ENCODE measurements around the gene C16orf92. TPM values are rescaled to one million over a fixed set of nuclear protein-coding genes. Genes with fewer than 3 reads are reported as not detected.

The C16orf92 gene
- total RNA-seq, 1 donor from 2014 or later = not detected

- peaks cover 42% of the 10 kb centered on the region for H3K36me3 ChIP-seq
- peak overlapping the region; percentile 99 for H3K27ac ChIP-seq
- peak overlapping the region; percentile 95 for H3K4me3 ChIP-seq
- peaks cover 47% of the 10 kb centered on the region for H3K4me1 ChIP-seq
- no peaks in the 10 kb centered on the region for H3K27me3 ChIP-seq (ENCODE audit: low read depth)
- TF ChIP-seq CTCF (IDR thresholded peaks at IDR 0.05) = no peak
- intact Hi-C loops (cut with DNase I) = no loop called here
- peak; percentile 23 to 44 for ATAC-seq
- peak; percentile 76 for DNase-seq
- no peaks in the 10 kb centered on the region for H3K9me3 ChIP-seq
Measured at GRCh38 chr16:30065943-30066760, 43.2 kb downstream of the C16orf92 start.

- no peak for ATAC-seq
- no peak for TF ChIP-seq CTCF (IDR thresholded peaks at IDR 0.05)
- Histone ChIP-seq H3K27ac (peak overlapping the region; percentile 99), H3K9me3 (no peaks in the 10 kb centered on the region), H3K4me3 (peak overlapping the region; percentile 95), H3K4me1 (peaks cover 47% of the 10 kb centered on the region), H3K36me3 (peaks cover 50% of the 10 kb centered on the region), H3K27me3 (ENCODE audit: low read depth) (no peaks in the 10 kb centered on the region)
- DNase-seq = peak; percentile 60
- intact Hi-C loops (cut with DNase I) = no loop called here
Measured at GRCh38 chr16:30066761-30067583, 44.0 kb downstream of the C16orf92 start.

GRCh38 chr16:30067584-30067916 lies 44.6 kb downstream of the C16orf92 start:
- Histone ChIP-seq H3K4me3 (peak overlapping the region; percentile 95), H3K27me3 (ENCODE audit: low read depth) (no peaks in the 10 kb centered on the region), H3K27ac (peak overlapping the region; percentile 99), H3K9me3 (no peaks in the 10 kb centered on the region), H3K4me1 (peaks cover 47% of the 10 kb centered on the region), H3K36me3 (peaks cover 56% of the 10 kb centered on the region)
- no peak for ATAC-seq
- no peak for DNase-seq
- intact Hi-C loops (cut with DNase I) = no loop called here
- no peak for TF ChIP-seq CTCF (IDR thresholded peaks at IDR 0.05)

GRCh38 chr16:30068333-30068732 lies 45.3 kb downstream of the C16orf92 start:
- H3K4me1 ChIP-seq = peaks cover 44% of the 10 kb centered on the region
- DNase-seq (no peak), ATAC-seq (no peak)
- H3K9me3 ChIP-seq = no peaks in the 10 kb centered on the region
- intact Hi-C loops (cut with DNase I) = no loop called here
- TF ChIP-seq CTCF (IDR thresholded peaks at IDR 0.05) = no peak
- H3K27me3 ChIP-seq (ENCODE audit: low read depth) = no peaks in the 10 kb centered on the region
- H3K36me3 ChIP-seq = peaks cover 63% of the 10 kb centered on the region
- H3K27ac ChIP-seq = no peak overlapping the region
- no peak overlapping the region for H3K4me3 ChIP-seq

GRCh38 chr16:30068750-30069610 lies 46.0 kb downstream of the C16orf92 start:
- Histone ChIP-seq H3K36me3 (peaks cover 63% of the 10 kb centered on the region), H3K4me3 (no peak overlapping the region), H3K4me1 (peaks cover 37% of the 10 kb centered on the region), H3K27ac (no peak overlapping the region), H3K27me3 (ENCODE audit: low read depth) (no peaks in the 10 kb centered on the region), H3K9me3 (no peaks in the 10 kb centered on the region)
- intact Hi-C loops (cut with DNase I) = no loop called here
- no peak for ATAC-seq
- TF ChIP-seq CTCF (IDR thresholded peaks at IDR 0.05) = peak; percentile 27
- no peak for DNase-seq

Measured in lower lobe of right lung (tissue), 2 donors.